ENCODE measurements around the gene RIMS4.

DNA sequence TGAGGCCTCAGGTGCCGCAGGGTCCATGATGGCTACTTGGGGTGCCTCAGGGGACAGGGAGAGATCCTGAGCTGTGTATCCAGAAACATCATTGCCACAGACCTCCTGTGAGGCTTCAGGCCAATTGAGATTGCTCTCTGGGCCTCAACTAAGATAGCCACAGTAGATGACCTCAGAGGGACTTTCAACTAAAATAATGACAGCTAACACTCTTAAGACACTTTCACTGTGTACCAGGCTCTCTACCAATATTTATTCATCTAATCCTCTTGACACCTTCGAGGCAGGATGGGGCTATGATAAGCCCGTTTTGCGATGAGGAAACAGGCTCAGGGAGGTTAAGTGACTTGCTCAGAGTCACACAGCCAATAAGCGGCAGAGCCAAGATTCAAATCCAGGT lies 10.7 kb downstream of the RIMS4 start:
- TF ChIP-seq, protein P1, sequence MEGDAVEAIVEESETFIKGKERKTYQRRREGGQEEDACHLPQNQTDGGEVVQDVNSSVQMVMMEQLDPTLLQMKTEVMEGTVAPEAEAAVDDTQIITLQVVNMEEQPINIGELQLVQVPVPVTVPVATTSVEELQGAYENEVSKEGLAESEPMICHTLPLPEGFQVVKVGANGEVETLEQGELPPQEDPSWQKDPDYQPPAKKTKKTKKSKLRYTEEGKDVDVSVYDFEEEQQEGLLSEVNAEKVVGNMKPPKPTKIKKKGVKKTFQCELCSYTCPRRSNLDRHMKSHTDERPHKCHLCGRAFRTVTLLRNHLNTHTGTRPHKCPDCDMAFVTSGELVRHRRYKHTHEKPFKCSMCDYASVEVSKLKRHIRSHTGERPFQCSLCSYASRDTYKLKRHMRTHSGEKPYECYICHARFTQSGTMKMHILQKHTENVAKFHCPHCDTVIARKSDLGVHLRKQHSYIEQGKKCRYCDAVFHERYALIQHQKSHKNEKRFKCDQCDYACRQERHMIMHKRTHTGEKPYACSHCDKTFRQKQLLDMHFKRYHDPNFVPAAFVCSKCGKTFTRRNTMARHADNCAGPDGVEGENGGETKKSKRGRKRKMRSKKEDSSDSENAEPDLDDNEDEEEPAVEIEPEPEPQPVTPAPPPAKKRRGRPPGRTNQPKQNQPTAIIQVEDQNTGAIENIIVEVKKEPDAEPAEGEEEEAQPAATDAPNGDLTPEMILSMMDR (conservative IDR thresholded peaks at IDR 0.05; ENCODE audit: low read length), result no peak
- no peak for TF ChIP-seq EZH2phosphoT487 (IDR thresholded peaks at IDR 0.05; ENCODE audit: borderline replicate concordance)
